Spleen (tissue), 7 donors: ENCODE data around the gene MYO1D.

Experiments used
- POLR2AphosphoS5 ChIP-seq, 3 donors: sonication (generic); formaldehyde crosslinking; IDR thresholded peaks; one replicate each; pipeline ENCODE4 v1.5.1; 2017; ENCODE audit warnings: antibody characterized with exemption in 3 of 3
- TF ChIP-seq, protein P1 (sequence below), 11 experiments: fragments of 200-600 bp in 7 of 11; fragments of 450-650 bp in 4 of 11; sonication (generic) in 4 of 11; IDR thresholded peaks in 8 of 11; conservative IDR thresholded peaks in 3 of 11; 1 replicate in 7 of 11; 2 replicates in 4 of 11; pipeline versions ENCODE4 v1.4.0 to v1.8.0; 2016 to 2021; ENCODE audit warnings: antibody characterized with exemption in 11 of 11, inconsistent platforms in 4 of 11, mild to moderate bottlenecking in 1 of 11
- donor health status: DM: no; HTN: no; CAD: no; lungs with moderate emphysema.
- donor health status: DM: no; HTN: no; CAD: no.
- donor health status: DM: no; HTN: no; CAD: no.

DNA sequence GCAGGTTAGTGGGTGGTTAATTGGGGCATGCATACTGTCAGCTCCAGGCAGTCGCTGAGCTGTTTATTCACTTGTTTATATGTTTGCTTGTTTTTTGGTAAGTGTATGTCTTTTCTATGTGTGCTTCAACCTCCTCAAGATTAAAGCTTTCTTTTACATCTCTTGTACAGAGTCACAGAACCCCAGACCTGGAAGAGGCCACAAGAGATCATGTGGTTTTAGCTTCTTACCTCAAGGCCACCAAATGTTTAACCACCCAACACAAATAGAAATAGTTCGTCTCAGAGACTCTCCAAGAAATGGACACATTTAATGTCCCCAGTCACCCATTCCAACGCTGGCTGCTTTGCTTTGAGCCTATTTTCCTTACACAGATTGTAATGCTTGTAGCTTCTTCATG lies 39.2 kb upstream of the MYO1D start:
- TF ChIP-seq, protein P1, sequence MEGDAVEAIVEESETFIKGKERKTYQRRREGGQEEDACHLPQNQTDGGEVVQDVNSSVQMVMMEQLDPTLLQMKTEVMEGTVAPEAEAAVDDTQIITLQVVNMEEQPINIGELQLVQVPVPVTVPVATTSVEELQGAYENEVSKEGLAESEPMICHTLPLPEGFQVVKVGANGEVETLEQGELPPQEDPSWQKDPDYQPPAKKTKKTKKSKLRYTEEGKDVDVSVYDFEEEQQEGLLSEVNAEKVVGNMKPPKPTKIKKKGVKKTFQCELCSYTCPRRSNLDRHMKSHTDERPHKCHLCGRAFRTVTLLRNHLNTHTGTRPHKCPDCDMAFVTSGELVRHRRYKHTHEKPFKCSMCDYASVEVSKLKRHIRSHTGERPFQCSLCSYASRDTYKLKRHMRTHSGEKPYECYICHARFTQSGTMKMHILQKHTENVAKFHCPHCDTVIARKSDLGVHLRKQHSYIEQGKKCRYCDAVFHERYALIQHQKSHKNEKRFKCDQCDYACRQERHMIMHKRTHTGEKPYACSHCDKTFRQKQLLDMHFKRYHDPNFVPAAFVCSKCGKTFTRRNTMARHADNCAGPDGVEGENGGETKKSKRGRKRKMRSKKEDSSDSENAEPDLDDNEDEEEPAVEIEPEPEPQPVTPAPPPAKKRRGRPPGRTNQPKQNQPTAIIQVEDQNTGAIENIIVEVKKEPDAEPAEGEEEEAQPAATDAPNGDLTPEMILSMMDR (IDR thresholded peaks at IDR 0.05 in 8 of 11, conservative IDR thresholded peaks at IDR 0.05 in 3 of 11), result no peak
- TF ChIP-seq POLR2AphosphoS5 (IDR thresholded peaks at IDR 0.05), result no peak
